Keratinocyte (primary cell): Measurements from ENCODE around the gene ELAPOR1. TPM values are rescaled to one million over a fixed set of nuclear protein-coding genes. Genes with fewer than 3 reads are reported as not detected.
A peak's percentile ranks its signal among the peaks of the same experiment; 100 is the strongest.

ENCODE experiments used
- DNase-seq: peaks from one replicate; pipeline ENCODE4 v3.0.0-alpha.2; 2011; ENCODE audit warnings: low read depth, missing footprints, low spot score
- FAIRE-seq: peaks from 2 replicates; lab custom pipeline; 2011; peaks lifted over from hg19 to GRCh38; lab: Jason Lieb, UNC
- H2AFZ ChIP-seq: 2 replicates; pipeline ENCODE4 v1.6.0; 2012; ENCODE audit warnings: low read length, control low read depth, inconsistent platforms; ENCODE audit not compliant: control insufficient read depth
- H3K27ac ChIP-seq: 2 replicates; pipeline ENCODE4 v1.5.1; 2011; ENCODE audit warnings: low read length; ENCODE audit not compliant: control insufficient read depth, insufficient read depth
- H3K27me3 ChIP-seq: 3 replicates; pipeline ENCODE4 v1.6.0; 2011; ENCODE audit warnings: low read length; ENCODE audit not compliant: control insufficient read depth, insufficient read depth; ENCODE audit errors: extremely low read depth
- H3K36me3 ChIP-seq, 2 experiments: 2 replicates in 1 of 2; 3 replicates in 1 of 2; pipeline ENCODE4 v1.5.1; 2011; ENCODE audit warnings: low read length in 2 of 2, mild to moderate bottlenecking in 1 of 2; ENCODE audit not compliant: control insufficient read depth in 2 of 2, insufficient read depth in 2 of 2; ENCODE audit errors: extremely low read depth in 1 of 2
- H3K4me1 ChIP-seq: 3 replicates; pipeline ENCODE4 v1.5.1; 2011; ENCODE audit warnings: low read length; ENCODE audit not compliant: control insufficient read depth, insufficient read depth; ENCODE audit errors: extremely low read depth
- H3K4me2 ChIP-seq: 3 replicates; pipeline ENCODE4 v1.6.0; 2011; ENCODE audit warnings: low read depth, low read length; ENCODE audit not compliant: control insufficient read depth, insufficient read depth; ENCODE audit errors: extremely low read depth
- H3K4me3 ChIP-seq, 3 experiments: fragments of 200-600 bp in 1 of 3; sonication (generic) in 1 of 3; 2 replicates in 2 of 3; 3 replicates in 1 of 3; pipeline ENCODE4 v1.5.1; 2011 to 2016; ENCODE audit warnings: low read length in 3 of 3, mild to moderate bottlenecking in 3 of 3, control low read depth in 2 of 3, inconsistent platforms in 1 of 3, low read depth in 1 of 3, mixed read lengths in 1 of 3, mixed run types in 1 of 3, moderate library complexity in 1 of 3; ENCODE audit not compliant: control insufficient read depth in 2 of 3, insufficient read depth in 2 of 3; ENCODE audit errors: extremely low read depth in 1 of 3
- H3K79me2 ChIP-seq: 2 replicates; pipeline ENCODE4 v1.6.0; 2012; ENCODE audit warnings: low read length; ENCODE audit not compliant: control insufficient read depth, insufficient read depth
- H3K9ac ChIP-seq: 3 replicates; pipeline ENCODE4 v1.6.0; 2011; ENCODE audit warnings: low read length; ENCODE audit not compliant: control insufficient read depth, insufficient read depth; ENCODE audit errors: extremely low read depth
- H3K9me1 ChIP-seq: 3 replicates; pipeline ENCODE4 v1.6.0; 2011; ENCODE audit warnings: low read length; ENCODE audit not compliant: control insufficient read depth, insufficient read depth; ENCODE audit errors: extremely low read depth
- H3K9me3 ChIP-seq: 2 replicates; pipeline ENCODE4 v1.5.1; 2012; ENCODE audit warnings: low read depth, low read length; ENCODE audit not compliant: control insufficient read depth
- H4K20me1 ChIP-seq: 3 replicates; pipeline ENCODE4 v1.6.0; 2011; ENCODE audit warnings: low read length; ENCODE audit not compliant: control insufficient read depth, insufficient read depth; ENCODE audit errors: extremely low read depth
- CTCF ChIP-seq, 3 experiments: IDR thresholded peaks in 1 of 3; conservative IDR thresholded peaks in 1 of 3; optimal IDR thresholded peaks in 1 of 3; 2 replicates in 2 of 3; 3 replicates in 1 of 3; pipeline versions ENCODE3 to v1.5.1; 2011; ENCODE audit warnings: low read length in 3 of 3, mild to moderate bottlenecking in 3 of 3, moderate library complexity in 2 of 3, control low read depth in 1 of 3, inconsistent platforms in 1 of 3; ENCODE audit not compliant: insufficient read depth in 2 of 3; ENCODE audit errors: extremely low read depth in 1 of 3
- EZH2 ChIP-seq: IDR thresholded peaks from one replicate; pipeline ENCODE4 v1.6.1; 2012; ENCODE audit warnings: inconsistent platforms, mild to moderate bottlenecking, low read length, moderate library complexity
- dilution Hi-C: fragments of 300-500 bp; cut with MboI; formaldehyde crosslinking; loops from one replicate; pipeline ENCODE4 v1.7.0; 2020; ENCODE audit warnings: low sequenced_read_pairs; ENCODE audit not compliant: extremely low pct_ligation_motif_present
- polyA plus RNA-seq, 5 experiments: library from polyadenylated mRNA; depleted of rRNA in 3 of 5; stranded (reverse) in 3 of 5; stranded (forward) in 1 of 5; unstranded in 1 of 5; fragments of >200 nt; gene quantifications; 1 replicate in 1 of 5; 2 replicates in 3 of 5; 3 replicates in 1 of 5; pipeline versions ENCODE4 v1.2.1 to v1.2.3, GENCODE V29; 2011 to 2012; ENCODE audit warnings: missing spikeins in 2 of 5, low read depth in 1 of 5, low replicate concordance in 1 of 5

ELAPOR1 gene
- polyA plus RNA-seq, 1 donor (not counting 4 experiments of a cell fraction or from before 2014, with no cell fraction given): 0.24 TPM

- Histone ChIP-seq H4K20me1 (no peaks in the 10 kb centered on the region), H3K9me1 (no peaks in the 10 kb centered on the region), H3K9me3 (no peaks in the 10 kb centered on the region), H3K4me2 (peak overlapping the region; percentile 35), H3K9ac (no peak overlapping the region), H3K4me3 (no peak overlapping the region), H3K27me3 (no peaks in the 10 kb centered on the region), H3K79me2 (peaks cover 35% of the 10 kb centered on the region), H3K36me3 (peaks cover 7 to 8% of the 10 kb centered on the region in 2 experiments), H3K27ac (peak overlapping the region; percentile 18), H2AFZ (no peak overlapping the region), H3K4me1 (peaks cover 19% of the 10 kb centered on the region)
- DNase-seq: no peak
- no peak for FAIRE-seq
- no peak for TF ChIP-seq EZH2
- TF ChIP-seq CTCF (optimal IDR thresholded peaks at IDR 0.05 in 1 of 3, IDR thresholded peaks at IDR 0.05 in 1 of 3, conservative IDR thresholded peaks at IDR 0.05 in 1 of 3; ENCODE audit: extremely low read depth in 1 of 3, insufficient read depth in 2 of 3, low read length in 3 of 3): no peak
- dilution Hi-C loops: no loop called here
Observed at GRCh38 chr1:109096120-109096519, 17.8 kb upstream of the ELAPOR1 start.

- H3K4me1 ChIP-seq: peaks cover 9% of the 10 kb centered on the region
- no peaks in the 10 kb centered on the region for H3K9me1 ChIP-seq
- peak overlapping the region; percentile 87 for H3K27ac ChIP-seq
- peaks cover 0 to 13% of the 10 kb centered on the region in 2 experiments for H3K36me3 ChIP-seq
- no peaks in the 10 kb centered on the region for H4K20me1 ChIP-seq
- H3K27me3 ChIP-seq: no peaks in the 10 kb centered on the region
- FAIRE-seq (no peak), DNase-seq (peak; percentile 90)
- H3K9ac ChIP-seq: peak overlapping the region; percentile 95
- H3K79me2 ChIP-seq: peaks cover 18% of the 10 kb centered on the region
- peak overlapping the region; percentile 86 to 93 (median 89) for H3K4me3 ChIP-seq
- peak overlapping the region; percentile 83 for H3K4me2 ChIP-seq
- peak overlapping the region; percentile 83 for H2AFZ ChIP-seq
- no peak for TF ChIP-seq EZH2
- peak; percentile 88 to 91 (median 91) for TF ChIP-seq CTCF (optimal IDR thresholded peaks at IDR 0.05 in 1 of 3, IDR thresholded peaks at IDR 0.05 in 1 of 3, conservative IDR thresholded peaks at IDR 0.05 in 1 of 3; ENCODE audit: extremely low read depth in 1 of 3, insufficient read depth in 2 of 3, low read length in 3 of 3)
- H3K9me3 ChIP-seq: no peaks in the 10 kb centered on the region
- dilution Hi-C loops: no loop called here
Observed at GRCh38 chr1:109099938-109100773, 13.8 kb upstream of the ELAPOR1 start.
